Memory B cell (primary cell): Measurements from ENCODE around the gene CSF1.
"Not testable (repeated sequence)": the region's sequence is repeated elsewhere in the genome, so short reads cannot be mapped to it uniquely, and the experiment has no call there.

Experiments
- ATAC-seq: fragments of 150-1000 bp; cut with Tn5 transposase; 2 replicates; pipeline ENCODE4 v1.10.0; 2021; ENCODE audit warnings: low read depth, mild to moderate bottlenecking, moderate library complexity
- DNase-seq, 2 donors: peaks; one replicate each; pipeline ENCODE4 v3.0.0; 2022; ENCODE audit warnings: low spot score in 2 of 2
- H3K27ac Mint-ChIP-seq: one replicate; pipeline ENCODE4 v1.8.0; 2022; ENCODE audit warnings: mild to moderate bottlenecking, moderate library complexity, mixed read lengths
- H3K27me3 Mint-ChIP-seq: one replicate; pipeline ENCODE4 v1.8.0; 2022; ENCODE audit warnings: mixed read lengths
- H3K36me3 Mint-ChIP-seq: one replicate; pipeline ENCODE4 v1.8.0; 2022; ENCODE audit warnings: mild to moderate bottlenecking, mixed read lengths
- H3K4me1 Mint-ChIP-seq: one replicate; pipeline ENCODE4 v1.8.0; 2022; ENCODE audit warnings: mixed read lengths
- H3K4me3 Mint-ChIP-seq: one replicate; pipeline ENCODE4 v1.8.0; 2022; ENCODE audit warnings: mild to moderate bottlenecking, moderate library complexity, mixed read lengths
- H3K9me3 Mint-ChIP-seq: one replicate; pipeline ENCODE4 v1.8.0; 2022; ENCODE audit warnings: mixed read lengths

CSF1 gene

GRCh38 chr1:109917051-109917767, 6.6 kb downstream of the CSF1 start:
- DNase-seq (no peak), ATAC-seq (no peak)
- Mint-ChIP-seq H3K27me3 (peaks cover 8% of the 10 kb centered on the region), H3K9me3 (no peaks in the 10 kb centered on the region), H3K27ac (no peak overlapping the region), H3K4me1 (no peaks in the 10 kb centered on the region), H3K4me3 (no peak overlapping the region), H3K36me3 (peaks cover 2% of the 10 kb centered on the region)

GRCh38 chr1:109917768-109918606, 7.3 kb downstream of the CSF1 start:
- DNase-seq (no peak), ATAC-seq (no peak)
- no peaks in the 10 kb centered on the region for H3K4me1 Mint-ChIP-seq
- H3K4me3 Mint-ChIP-seq = no peak overlapping the region
- peaks cover 2% of the 10 kb centered on the region for H3K36me3 Mint-ChIP-seq
- H3K27me3 Mint-ChIP-seq = peaks cover 4% of the 10 kb centered on the region
- no peaks in the 10 kb centered on the region for H3K9me3 Mint-ChIP-seq
- no peak overlapping the region for H3K27ac Mint-ChIP-seq

GRCh38 chr1:109918671-109919070, 8.0 kb downstream of the CSF1 start:
- H3K27me3 Mint-ChIP-seq = peaks cover 1% of the 10 kb centered on the region
- no peak for ATAC-seq
- H3K36me3 Mint-ChIP-seq = peaks cover 2% of the 10 kb centered on the region
- no peaks in the 10 kb centered on the region for H3K9me3 Mint-ChIP-seq
- H3K4me1 Mint-ChIP-seq = no peaks in the 10 kb centered on the region
- H3K27ac Mint-ChIP-seq = peak overlapping the region; percentile 14
- DNase-seq = no peak
- no peak overlapping the region for H3K4me3 Mint-ChIP-seq

- DNase-seq (no peak), ATAC-seq (no peak)
- Mint-ChIP-seq H3K27me3 (peaks cover 1% of the 10 kb centered on the region), H3K27ac (no peak overlapping the region), H3K36me3 (peaks cover 5% of the 10 kb centered on the region), H3K9me3 (no peaks in the 10 kb centered on the region), H3K4me1 (no peaks in the 10 kb centered on the region), H3K4me3 (no peak overlapping the region)
These were observed 8.7 kb downstream of the CSF1 start for GRCh38 chr1:109919303-109919702.

GRCh38 chr1:109920391-109920790, 9.7 kb downstream of the CSF1 start:
- not testable (repeated sequence) for H3K4me3 Mint-ChIP-seq, ATAC-seq, H3K9me3 Mint-ChIP-seq, H3K27ac Mint-ChIP-seq, H3K4me1 Mint-ChIP-seq, H3K36me3 Mint-ChIP-seq, DNase-seq, H3K27me3 Mint-ChIP-seq

GRCh38 chr1:109922326-109922725, 11.7 kb downstream of the CSF1 start:
- no peak for ATAC-seq
- H3K27me3 Mint-ChIP-seq = no peaks in the 10 kb centered on the region
- H3K36me3 Mint-ChIP-seq = peaks cover 12% of the 10 kb centered on the region
- DNase-seq = no peak
- H3K9me3 Mint-ChIP-seq = no peaks in the 10 kb centered on the region
- no peaks in the 10 kb centered on the region for H3K4me1 Mint-ChIP-seq
- H3K27ac Mint-ChIP-seq = no peak overlapping the region
- no peak overlapping the region for H3K4me3 Mint-ChIP-seq

- no peaks in the 10 kb centered on the region for H3K27me3 Mint-ChIP-seq
- no peak overlapping the region for H3K27ac Mint-ChIP-seq
- no peaks in the 10 kb centered on the region for H3K4me1 Mint-ChIP-seq
- no peaks in the 10 kb centered on the region for H3K9me3 Mint-ChIP-seq
- ATAC-seq = no peak
- DNase-seq = no peak
- no peak overlapping the region for H3K4me3 Mint-ChIP-seq
- peaks cover 12% of the 10 kb centered on the region for H3K36me3 Mint-ChIP-seq
These were observed 12.7 kb downstream of the CSF1 start for GRCh38 chr1:109923131-109923945.

GRCh38 chr1:109923946-109924275, 13.3 kb downstream of the CSF1 start:
- Mint-ChIP-seq H3K4me1 (no peaks in the 10 kb centered on the region), H3K27ac (no peak overlapping the region), H3K27me3 (no peaks in the 10 kb centered on the region), H3K9me3 (no peaks in the 10 kb centered on the region), H3K36me3 (peaks cover 11% of the 10 kb centered on the region), H3K4me3 (no peak overlapping the region)
- no peak for DNase-seq
- ATAC-seq = no peak

- no peaks in the 10 kb centered on the region for H3K9me3 Mint-ChIP-seq
- H3K4me3 Mint-ChIP-seq = no peak overlapping the region
- H3K27me3 Mint-ChIP-seq = no peaks in the 10 kb centered on the region
- H3K4me1 Mint-ChIP-seq = no peaks in the 10 kb centered on the region
- ATAC-seq (no peak), DNase-seq (no peak)
- peaks cover 10% of the 10 kb centered on the region for H3K36me3 Mint-ChIP-seq
- no peak overlapping the region for H3K27ac Mint-ChIP-seq
These were observed 13.7 kb downstream of the CSF1 start for GRCh38 chr1:109924316-109924715.

GRCh38 chr1:109925159-109925990, 14.7 kb downstream of the CSF1 start:
- Mint-ChIP-seq H3K9me3 (no peaks in the 10 kb centered on the region), H3K4me1 (no peaks in the 10 kb centered on the region), H3K36me3 (peaks cover 10% of the 10 kb centered on the region), H3K4me3 (no peak overlapping the region), H3K27ac (no peak overlapping the region), H3K27me3 (no peaks in the 10 kb centered on the region)
- no peak for ATAC-seq
- no peak for DNase-seq

GRCh38 chr1:109926662-109927300, 16.1 kb downstream of the CSF1 start:
- H3K27ac Mint-ChIP-seq = no peak overlapping the region
- no peaks in the 10 kb centered on the region for H3K9me3 Mint-ChIP-seq
- no peak overlapping the region for H3K4me3 Mint-ChIP-seq
- no peaks in the 10 kb centered on the region for H3K4me1 Mint-ChIP-seq
- peaks cover 10% of the 10 kb centered on the region for H3K36me3 Mint-ChIP-seq
- ATAC-seq (no peak), DNase-seq (no peak)
- H3K27me3 Mint-ChIP-seq = no peaks in the 10 kb centered on the region

- ATAC-seq = no peak
- Mint-ChIP-seq H3K27me3 (no peaks in the 10 kb centered on the region), H3K4me1 (no peaks in the 10 kb centered on the region), H3K4me3 (no peak overlapping the region), H3K9me3 (no peaks in the 10 kb centered on the region), H3K36me3 (peaks cover 10% of the 10 kb centered on the region), H3K27ac (no peak overlapping the region)
- no peak for DNase-seq
These were observed 16.7 kb downstream of the CSF1 start for GRCh38 chr1:109927356-109927755.

GRCh38 chr1:109927911-109928321, 17.3 kb downstream of the CSF1 start:
- H3K27ac Mint-ChIP-seq = no peak overlapping the region
- H3K4me3 Mint-ChIP-seq = no peak overlapping the region
- ATAC-seq (no peak), DNase-seq (no peak)
- peaks cover 10% of the 10 kb centered on the region for H3K36me3 Mint-ChIP-seq
- no peaks in the 10 kb centered on the region for H3K4me1 Mint-ChIP-seq
- H3K9me3 Mint-ChIP-seq = no peaks in the 10 kb centered on the region
- no peaks in the 10 kb centered on the region for H3K27me3 Mint-ChIP-seq
